Ovary (tissue), 9 donors: ENCODE measurements around the gene CELF3. TPM values are rescaled to one million over a fixed set of nuclear protein-coding genes. Genes with fewer than 3 reads are reported as not detected.

Experiments used
- DNase-seq, 5 donors: peaks; one replicate each; pipeline ENCODE4 v3.0.0-alpha.2; 2019 to 2020
- H3K27ac ChIP-seq, 2 donors: fragments of 200-600 bp; one replicate each; pipeline versions ENCODE4 v1.5.1 to v1.8.0; 2019 to 2022
- H3K27me3 ChIP-seq: fragments of 200-600 bp; one replicate; pipeline ENCODE4 v1.8.0; 2022
- H3K36me3 ChIP-seq: fragments of 200-600 bp; sonication (generic); one replicate; pipeline ENCODE4 v1.5.1; 2019
- H3K4me1 ChIP-seq: one replicate; pipeline ENCODE4 v1.8.1; 2013; ENCODE audit warnings: mild to moderate bottlenecking, moderate library complexity; ENCODE audit not compliant: insufficient read depth
- H3K4me3 ChIP-seq: fragments of 200-600 bp; sonication (generic); one replicate; pipeline ENCODE4 v1.5.1; 2017
- H3K9me3 ChIP-seq, 2 donors: fragments of 200-600 bp in 1 of 2; sonication (generic) in 1 of 2; one replicate each; pipeline versions ENCODE4 v1.5.1 to v1.8.1; 2013 to 2019; ENCODE audit warnings: mild to moderate bottlenecking in 1 of 2, moderate library complexity in 1 of 2
- EP300 ChIP-seq: sonication (generic); formaldehyde crosslinking; IDR thresholded peaks from one replicate; pipeline ENCODE4 v1.6.1; 2017; ENCODE audit warnings: antibody characterized with exemption
- POLR2A ChIP-seq: fragments of 450-650 bp; IDR thresholded peaks from one replicate; pipeline ENCODE4 v1.6.1; 2017; ENCODE audit warnings: antibody characterized with exemption, mild to moderate bottlenecking, moderate library complexity
- WGBS, 3 donors: extraction: QIAGEN DNeasy Blood & Tissue Kit in 1 of 3; methylation state at CpG; one replicate each; pipeline versions ENCODE4 v1.1.5 to v1.1.7; 2013 to 2017; 5-methylcytosine and 5-hydroxymethylcytosine counted together
- intact Hi-C, 4 donors: fragments of 100-400 bp; cut with DNase I; formaldehyde crosslinking; loops; one replicate each; pipeline versions ENCODE4 v1.11.0 to v1.15.1; 2022 to 2023
- polyA plus RNA-seq, 2 donors: library from polyadenylated mRNA; stranded (reverse); fragments of 200-250 nt in 1 of 2; fragments of 350-450 nt in 1 of 2; fragmentation: Illumina TruSeq in 1 of 2; extraction: RNeasy Lipid Tissue Mini Kit (QIAGEN cat#74804) in 1 of 2; gene quantifications; one replicate each; pipeline ENCODE4 v1.2.3, GENCODE V29; 2013 to 2014
- total RNA-seq, 7 donors: library from RNA; depleted of rRNA in 2 of 7; stranded (reverse); fragments of >200 nt in 2 of 7; fragmentation: NEBNext Ultra II Directional in 3 of 7; extraction: Animal tissue kit (Norgen Biotek cat#: 25700) in 3 of 7; gene quantifications; one replicate each; pipeline versions ENCODE4 v1.1.0 to v1.2.4, GENCODE V29; 2016 to 2023
- TF ChIP-seq, protein P1 (sequence below), 3 donors: fragments of 450-650 bp in 2 of 3; fragments of 200-600 bp in 1 of 3; IDR thresholded peaks; one replicate each; pipeline versions ENCODE4 v1.5.1 to v1.8.0; 2016 to 2022; ENCODE audit warnings: antibody characterized with exemption in 3 of 3, mild to moderate bottlenecking in 1 of 3
- donor health status: DM: no; HTN: no; CAD: no; lungs with moderate emphysema.
- donor health status: DM: no; HTN: no; CAD: no.
- donor health status: Bipolar disorder and iron deficiency.
- donor health status: DM: yes; HTN: yes; CAD: no.
- donor health status: DM: no; HTN: no; CAD: no.
- donor health status: DM: yes; HTN: yes; CAD: no.

The CELF3 gene
- total and polyA plus RNA-seq, 9 donors = 0.57 TPM; not detected in 8

DNA sequence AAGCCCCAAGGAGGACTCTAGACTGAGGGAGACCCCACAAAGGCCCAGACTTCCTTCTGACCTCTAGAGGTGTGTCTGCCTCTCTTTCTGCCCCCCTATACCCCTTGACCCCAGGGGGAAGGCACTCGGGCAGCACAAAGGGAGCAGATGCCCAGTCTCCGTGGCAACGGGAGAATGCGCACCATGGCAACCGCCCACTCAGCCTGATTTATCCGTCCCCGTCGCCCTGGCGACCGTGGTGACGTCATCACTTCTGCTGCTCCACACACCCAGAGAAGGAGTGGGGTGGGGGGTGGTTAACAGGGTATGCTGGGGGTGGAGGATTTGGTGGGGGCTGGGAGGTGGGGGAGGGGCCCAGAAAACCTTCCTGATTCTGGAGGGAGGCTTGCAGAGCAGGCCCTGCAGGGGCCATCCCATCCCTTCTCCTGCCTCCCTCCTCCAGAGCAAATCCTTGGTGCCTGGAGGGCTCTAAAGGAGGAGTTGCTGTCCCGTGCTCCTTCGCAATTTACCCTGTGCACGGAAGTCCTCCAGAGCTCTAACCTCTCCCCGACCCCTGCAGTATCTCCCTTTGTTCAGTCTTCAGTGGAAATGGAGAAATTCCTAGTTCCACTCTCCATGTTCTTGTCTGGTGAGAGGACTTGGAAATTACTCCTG lies 6.3 kb downstream of the CELF3 start:
- TF ChIP-seq, protein P1, sequence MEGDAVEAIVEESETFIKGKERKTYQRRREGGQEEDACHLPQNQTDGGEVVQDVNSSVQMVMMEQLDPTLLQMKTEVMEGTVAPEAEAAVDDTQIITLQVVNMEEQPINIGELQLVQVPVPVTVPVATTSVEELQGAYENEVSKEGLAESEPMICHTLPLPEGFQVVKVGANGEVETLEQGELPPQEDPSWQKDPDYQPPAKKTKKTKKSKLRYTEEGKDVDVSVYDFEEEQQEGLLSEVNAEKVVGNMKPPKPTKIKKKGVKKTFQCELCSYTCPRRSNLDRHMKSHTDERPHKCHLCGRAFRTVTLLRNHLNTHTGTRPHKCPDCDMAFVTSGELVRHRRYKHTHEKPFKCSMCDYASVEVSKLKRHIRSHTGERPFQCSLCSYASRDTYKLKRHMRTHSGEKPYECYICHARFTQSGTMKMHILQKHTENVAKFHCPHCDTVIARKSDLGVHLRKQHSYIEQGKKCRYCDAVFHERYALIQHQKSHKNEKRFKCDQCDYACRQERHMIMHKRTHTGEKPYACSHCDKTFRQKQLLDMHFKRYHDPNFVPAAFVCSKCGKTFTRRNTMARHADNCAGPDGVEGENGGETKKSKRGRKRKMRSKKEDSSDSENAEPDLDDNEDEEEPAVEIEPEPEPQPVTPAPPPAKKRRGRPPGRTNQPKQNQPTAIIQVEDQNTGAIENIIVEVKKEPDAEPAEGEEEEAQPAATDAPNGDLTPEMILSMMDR (IDR thresholded peaks at IDR 0.05) = no peak
- no peak for TF ChIP-seq EP300
- no peak for TF ChIP-seq POLR2A
- Histone ChIP-seq H3K36me3 (no peaks in the 10 kb centered on the region), H3K9me3 (no peaks in the 10 kb centered on the region), H3K4me1 (no peaks in the 10 kb centered on the region), H3K27me3 (no peaks in the 10 kb centered on the region), H3K4me3 (no peak overlapping the region), H3K27ac (no peak overlapping the region)
- WGBS, 3 donors = 26 to 31% (median 26%) methylated on average over 15 of the region's 15 CpGs
- intact Hi-C loops = no loop called here
- DNase-seq = no peak

DNA sequence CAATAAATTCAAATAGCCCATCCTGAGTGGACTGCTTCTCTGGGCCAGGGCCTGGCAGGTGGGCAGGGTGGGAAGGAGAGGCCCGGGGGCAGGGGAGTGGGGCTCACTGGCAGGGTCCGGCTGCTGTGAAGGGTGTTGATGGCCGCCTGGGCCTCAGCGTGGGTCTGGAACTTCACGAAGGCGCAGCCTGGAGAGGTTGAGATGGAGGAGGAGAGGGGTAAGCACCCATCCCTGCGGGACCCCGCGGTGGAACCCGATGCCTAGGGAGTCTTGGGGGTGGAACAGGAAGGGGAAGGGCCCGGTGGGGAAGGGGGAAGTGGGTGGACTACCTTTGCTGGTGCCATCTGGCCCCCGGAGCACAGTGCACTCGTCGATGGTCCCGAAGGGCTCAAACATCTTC lies 7.7 kb downstream of the CELF3 start:
- Histone ChIP-seq H3K9me3 (no peaks in the 10 kb centered on the region), H3K36me3 (no peaks in the 10 kb centered on the region), H3K27ac (no peak overlapping the region), H3K4me3 (no peak overlapping the region), H3K4me1 (no peaks in the 10 kb centered on the region), H3K27me3 (no peaks in the 10 kb centered on the region)
- no peak for TF ChIP-seq POLR2A
- no peak for TF ChIP-seq EP300
- TF ChIP-seq, protein P1 (IDR thresholded peaks at IDR 0.05) = no peak
- intact Hi-C loops = no loop called here
- WGBS, 3 donors = 71 to 79% (median 74%) methylated on average over 15 of the region's 15 CpGs
- DNase-seq = no peak

DNA sequence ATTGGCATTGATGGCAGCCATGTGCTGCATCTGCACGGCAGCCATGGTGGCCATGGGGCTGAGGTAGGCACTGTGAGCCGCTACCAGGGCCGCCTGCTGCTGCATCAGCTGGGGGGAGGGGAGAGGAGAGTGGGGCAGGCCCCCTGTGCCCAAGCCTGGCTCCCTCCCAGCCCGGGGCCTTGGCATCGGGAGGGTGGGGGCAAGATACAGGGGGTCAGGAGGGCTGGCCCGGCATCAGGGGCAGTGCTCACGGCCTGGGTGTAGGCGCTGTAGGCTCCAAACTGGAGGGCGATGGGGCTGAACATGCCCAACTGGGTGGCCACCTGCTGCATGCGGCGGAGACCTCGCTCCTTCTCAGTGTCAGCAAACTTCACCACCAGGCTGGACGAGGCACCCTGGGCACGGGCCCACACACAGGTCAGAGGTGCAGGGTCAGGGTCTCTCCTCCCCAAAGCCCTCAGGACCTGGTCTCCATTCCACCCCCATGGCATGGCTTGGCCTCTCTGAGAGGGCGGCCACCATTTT lies 9.0 kb downstream of the CELF3 start:
- Histone ChIP-seq H3K27me3 (no peaks in the 10 kb centered on the region), H3K9me3 (no peaks in the 10 kb centered on the region), H3K4me1 (no peaks in the 10 kb centered on the region), H3K4me3 (no peak overlapping the region), H3K27ac (no peak overlapping the region), H3K36me3 (no peaks in the 10 kb centered on the region)
- WGBS, 3 donors = 83 to 87% (median 86%) methylated on average over 15 of the region's 15 CpGs
- no peak for DNase-seq
- no peak for TF ChIP-seq POLR2A
- TF ChIP-seq, protein P1 (IDR thresholded peaks at IDR 0.05) = no peak
- intact Hi-C loops = no loop called here

DNA sequence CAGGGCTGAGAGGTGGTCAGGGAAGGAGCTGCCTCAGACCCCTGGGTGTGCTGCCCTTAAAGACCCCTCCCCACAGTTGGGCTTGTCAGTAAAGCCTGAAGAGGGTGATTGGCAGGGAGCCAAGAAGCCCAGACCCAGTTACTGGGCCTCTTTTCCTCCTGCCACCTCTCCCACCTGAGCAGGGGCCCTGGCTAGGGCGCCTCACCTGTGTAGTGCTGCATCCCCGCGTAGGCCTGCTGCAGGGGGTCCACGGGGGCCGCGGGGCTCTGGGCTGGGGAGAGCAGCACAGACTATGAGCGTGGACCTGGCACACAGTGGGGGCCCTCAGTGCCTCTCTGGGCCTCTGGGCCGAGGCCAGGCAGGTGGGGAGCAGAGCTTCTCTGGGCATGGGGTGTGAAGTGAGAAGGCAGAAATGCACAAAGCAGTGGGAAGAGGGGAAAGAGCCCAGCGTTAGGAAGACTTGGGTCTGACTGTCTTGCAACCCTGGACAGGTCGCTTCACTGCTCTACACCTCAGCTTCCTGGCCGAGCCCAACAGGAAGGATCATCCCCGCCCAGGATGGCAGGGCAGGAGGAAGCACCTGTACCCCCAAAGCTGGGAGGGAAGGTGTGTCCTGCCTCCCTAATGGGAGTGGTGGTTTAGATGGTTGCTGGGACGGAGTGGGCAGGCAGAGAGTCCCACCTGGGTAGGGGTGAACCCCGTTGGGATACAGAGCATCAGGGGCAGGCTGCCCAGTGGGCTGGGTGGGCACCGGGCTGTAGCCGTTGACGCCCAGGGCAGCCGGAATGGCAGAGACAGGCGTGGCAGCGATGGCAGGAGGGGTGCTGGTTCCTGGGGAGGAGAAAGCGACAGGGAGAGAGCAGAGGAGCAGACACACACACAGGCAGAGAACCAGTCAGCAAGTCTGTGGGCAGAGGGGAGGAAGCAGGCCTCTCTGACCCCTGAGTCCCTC lies 9.9 kb downstream of the CELF3 start:
- no peak for TF ChIP-seq EP300
- TF ChIP-seq POLR2A = no peak
- TF ChIP-seq, protein P1 (IDR thresholded peaks at IDR 0.05) = no peak
- intact Hi-C loops = no loop called here
- no peaks in the 10 kb centered on the region for H3K4me1 ChIP-seq
- no peaks in the 10 kb centered on the region for H3K9me3 ChIP-seq
- H3K27ac ChIP-seq = no peak overlapping the region
- no peak overlapping the region for H3K4me3 ChIP-seq
- no peaks in the 10 kb centered on the region for H3K27me3 ChIP-seq
- WGBS, 3 donors = 74 to 77% (median 75%) methylated on average over 21 of the region's 21 CpGs
- no peaks in the 10 kb centered on the region for H3K36me3 ChIP-seq
- no peak for DNase-seq
